Upper lobe of left lung (tissue), 6 donors: ENCODE measurements around the gene RASAL2. TPM values are rescaled to one million over a fixed set of nuclear protein-coding genes. Genes with fewer than 3 reads are reported as not detected.

ENCODE experiments used
- ATAC-seq, 2 donors: fragments of 200-7000 bp; cut with Tn5 transposase; one replicate each; pipeline ENCODE4 v1.9.1; 2022; ENCODE audit warnings: mild to moderate bottlenecking in 2 of 2, moderate library complexity in 2 of 2; ENCODE audit not compliant: low FRiP score in 2 of 2
- DNase-seq, 2 donors: peaks; one replicate each; pipeline ENCODE4 v3.0.0-alpha.2; 2019 to 2020
- H3K27ac ChIP-seq, 4 donors: fragments of 200-600 bp; sonication (generic); one replicate each; pipeline ENCODE4 v1.5.1; 2016 to 2019
- H3K27me3 ChIP-seq, 4 donors: fragments of 200-600 bp; sonication (generic); one replicate each; pipeline ENCODE4 v1.5.1; 2017 to 2019
- H3K36me3 ChIP-seq, 4 donors: fragments of 200-600 bp; sonication (generic); one replicate each; pipeline ENCODE4 v1.5.1; 2016 to 2019
- H3K4me1 ChIP-seq, 4 donors: fragments of 200-600 bp; sonication (generic); one replicate each; pipeline ENCODE4 v1.5.1; 2018 to 2019
- H3K4me3 ChIP-seq, 4 donors: fragments of 200-600 bp; sonication (generic); one replicate each; pipeline ENCODE4 v1.5.1; 2017 to 2019; ENCODE audit warnings: mild to moderate bottlenecking in 2 of 4, moderate library complexity in 1 of 4
- H3K9me3 ChIP-seq, 4 donors: fragments of 200-600 bp; sonication (generic); one replicate each; pipeline ENCODE4 v1.5.1; 2018 to 2019
- EP300 ChIP-seq, 4 donors: sonication (generic); formaldehyde crosslinking; IDR thresholded peaks; one replicate each; pipeline ENCODE4 v1.5.1; 2017; ENCODE audit warnings: antibody characterized with exemption in 4 of 4, control low read depth in 2 of 4
- POLR2A ChIP-seq, 4 donors: fragments of 450-650 bp; IDR thresholded peaks; one replicate each; pipeline ENCODE4 v1.5.1; 2016 to 2017; ENCODE audit warnings: antibody characterized with exemption in 4 of 4, mild to moderate bottlenecking in 2 of 4
- POLR2AphosphoS5 ChIP-seq, 2 donors: sonication (generic); formaldehyde crosslinking; IDR thresholded peaks; one replicate each; pipeline ENCODE4 v1.5.1; 2017; ENCODE audit warnings: antibody characterized with exemption in 2 of 2
- WGBS, 2 donors: methylation state at CpG; one replicate each; pipeline ENCODE4 v1.1.5; 2017 to 2018; 5-methylcytosine and 5-hydroxymethylcytosine counted together
- total RNA-seq, 6 donors: library from RNA; depleted of rRNA in 4 of 6; stranded (reverse); fragments of >200 nt in 4 of 6; gene quantifications; one replicate each; pipeline versions ENCODE4 v1.1.0 to v1.2.1, GENCODE V29; 2016 to 2021
- TF ChIP-seq, protein P1 (sequence below), 6 experiments: fragments of 450-650 bp in 4 of 6; fragments of 200-600 bp in 2 of 6; sonication (generic) in 2 of 6; IDR thresholded peaks; one replicate each; pipeline ENCODE4 v1.5.1; 2016 to 2019; ENCODE audit warnings: antibody characterized with exemption in 6 of 6
- donor health status: DM: no; HTN: no; CAD: no; lungs with moderate emphysema.
- donor health status: DM: no; HTN: yes; CAD: no; lungs with severe emphysema.

Gene RASAL2
- total RNA-seq, 6 donors from 2014 or later, result 24.7 to 59.0 (median 41.6) TPM

DNA sequence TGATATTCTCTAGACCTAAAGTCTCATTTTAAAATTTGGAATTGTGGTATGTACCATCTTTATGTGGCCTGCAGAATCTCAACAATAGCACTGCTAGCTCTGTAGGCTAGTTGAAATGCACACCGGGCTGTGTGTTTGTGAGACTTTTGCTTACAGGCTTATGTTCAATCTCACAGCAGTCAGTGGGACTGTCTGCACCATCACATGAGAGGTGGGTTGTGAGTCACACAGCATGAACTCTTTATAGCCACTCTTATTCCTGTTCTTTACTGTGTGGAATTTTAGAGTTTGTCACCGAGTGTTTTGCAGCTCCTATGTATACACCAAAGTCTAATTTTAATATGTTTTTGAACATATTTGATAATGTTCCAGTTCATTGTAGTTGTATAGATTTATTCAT is 74.6 kb downstream of the RASAL2 start:
- no peak overlapping the region for H3K27ac ChIP-seq
- ATAC-seq, result peak in 1 of 2 donors; percentile 44
- H3K9me3 ChIP-seq, result no peaks in the 10 kb centered on the region
- H3K36me3 ChIP-seq, result no peaks in the 10 kb centered on the region
- H3K27me3 ChIP-seq, result no peaks in the 10 kb centered on the region
- H3K4me3 ChIP-seq, result no peak overlapping the region
- no peak for DNase-seq
- H3K4me1 ChIP-seq, result peaks cover 0 to 6% (median 2%) of the 10 kb centered on the region in 4 donors
- 80 to 81% methylated on average over 2 of the region's 2 CpGs for WGBS, 2 donors
- no peak for TF ChIP-seq EP300 (IDR thresholded peaks at IDR 0.05)
- no peak for TF ChIP-seq POLR2A (IDR thresholded peaks at IDR 0.05)
- TF ChIP-seq, protein P1, sequence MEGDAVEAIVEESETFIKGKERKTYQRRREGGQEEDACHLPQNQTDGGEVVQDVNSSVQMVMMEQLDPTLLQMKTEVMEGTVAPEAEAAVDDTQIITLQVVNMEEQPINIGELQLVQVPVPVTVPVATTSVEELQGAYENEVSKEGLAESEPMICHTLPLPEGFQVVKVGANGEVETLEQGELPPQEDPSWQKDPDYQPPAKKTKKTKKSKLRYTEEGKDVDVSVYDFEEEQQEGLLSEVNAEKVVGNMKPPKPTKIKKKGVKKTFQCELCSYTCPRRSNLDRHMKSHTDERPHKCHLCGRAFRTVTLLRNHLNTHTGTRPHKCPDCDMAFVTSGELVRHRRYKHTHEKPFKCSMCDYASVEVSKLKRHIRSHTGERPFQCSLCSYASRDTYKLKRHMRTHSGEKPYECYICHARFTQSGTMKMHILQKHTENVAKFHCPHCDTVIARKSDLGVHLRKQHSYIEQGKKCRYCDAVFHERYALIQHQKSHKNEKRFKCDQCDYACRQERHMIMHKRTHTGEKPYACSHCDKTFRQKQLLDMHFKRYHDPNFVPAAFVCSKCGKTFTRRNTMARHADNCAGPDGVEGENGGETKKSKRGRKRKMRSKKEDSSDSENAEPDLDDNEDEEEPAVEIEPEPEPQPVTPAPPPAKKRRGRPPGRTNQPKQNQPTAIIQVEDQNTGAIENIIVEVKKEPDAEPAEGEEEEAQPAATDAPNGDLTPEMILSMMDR (IDR thresholded peaks at IDR 0.05), result no peak
- no peak for TF ChIP-seq POLR2AphosphoS5 (IDR thresholded peaks at IDR 0.05)

- no peak for ATAC-seq
- 55 to 64% methylated on average over 1 of the region's 1 CpG for WGBS, 2 donors
- H3K9me3 ChIP-seq, result no peaks in the 10 kb centered on the region
These were observed 75.7 kb downstream of the RASAL2 start for GRCh38 chr1:178169649-178170048.

GRCh38 chr1:178172939-178173338 is 79.0 kb downstream of the RASAL2 start:
- Histone ChIP-seq H3K27me3 (no peaks in the 10 kb centered on the region), H3K4me1 (peaks cover 0 to 6% (median 3%) of the 10 kb centered on the region in 4 donors), H3K9me3 (no peaks in the 10 kb centered on the region), H3K27ac (no peak overlapping the region), H3K36me3 (no peaks in the 10 kb centered on the region), H3K4me3 (no peak overlapping the region)
- WGBS, 2 donors, result 85 to 89% methylated on average over 3 of the region's 3 CpGs
- no peak for ATAC-seq
- TF ChIP-seq POLR2AphosphoS5 (IDR thresholded peaks at IDR 0.05) (no peak), POLR2A (IDR thresholded peaks at IDR 0.05) (no peak), EP300 (IDR thresholded peaks at IDR 0.05) (no peak)
- TF ChIP-seq, protein P1 (IDR thresholded peaks at IDR 0.05), result no peak
- no peak for DNase-seq

More at GRCh38 chr1:178169649-178170048, 75.7 kb downstream of the RASAL2 start:
- Histone ChIP-seq H3K27me3 (no peaks in the 10 kb centered on the region), H3K4me1 (peaks cover 0 to 11% (median 2%) of the 10 kb centered on the region in 4 donors), H3K4me3 (no peak overlapping the region), H3K36me3 (no peaks in the 10 kb centered on the region), H3K27ac (no peak overlapping the region)
- DNase-seq, result no peak
- TF ChIP-seq, protein P1 (IDR thresholded peaks at IDR 0.05), result no peak
- TF ChIP-seq POLR2A (IDR thresholded peaks at IDR 0.05), result no peak

GRCh38 chr1:178174539-178174938 is 80.6 kb downstream of the RASAL2 start:
- no peak for ATAC-seq
- Histone ChIP-seq H3K27ac (no peak overlapping the region), H3K36me3 (no peaks in the 10 kb centered on the region), H3K27me3 (no peaks in the 10 kb centered on the region), H3K4me3 (no peak overlapping the region), H3K4me1 (peaks cover 0 to 6% (median 3%) of the 10 kb centered on the region in 4 donors), H3K9me3 (no peaks in the 10 kb centered on the region)
- TF ChIP-seq POLR2AphosphoS5 (IDR thresholded peaks at IDR 0.05), result no peak
- no peak for TF ChIP-seq EP300 (IDR thresholded peaks at IDR 0.05)
- no peak for TF ChIP-seq POLR2A (IDR thresholded peaks at IDR 0.05)
- TF ChIP-seq, protein P1 (IDR thresholded peaks at IDR 0.05), result no peak
- WGBS, 2 donors, result 14 to 42% methylated on average over 1 of the region's 1 CpG
- no peak for DNase-seq

GRCh38 chr1:178180405-178180804 is 86.5 kb downstream of the RASAL2 start:
- H3K36me3 ChIP-seq, result no peaks in the 10 kb centered on the region
- H3K4me3 ChIP-seq, result no peak overlapping the region
- no peak overlapping the region for H3K27ac ChIP-seq
- TF ChIP-seq, protein P1 (IDR thresholded peaks at IDR 0.05), result no peak
- no peak for TF ChIP-seq EP300 (IDR thresholded peaks at IDR 0.05)
- no peak for TF ChIP-seq POLR2A (IDR thresholded peaks at IDR 0.05)
- no peak for TF ChIP-seq POLR2AphosphoS5 (IDR thresholded peaks at IDR 0.05)
- H3K4me1 ChIP-seq, result no peaks in the 10 kb centered on the region
- no peaks in the 10 kb centered on the region for H3K9me3 ChIP-seq
- no peak for ATAC-seq
- DNase-seq, result no peak
- H3K27me3 ChIP-seq, result no peaks in the 10 kb centered on the region
- WGBS, 2 donors, result 95 to 96% methylated on average over 10 of the region's 10 CpGs
